MM.1S (cell line): Measurements from ENCODE around the gene E2F3.

Source experiments
- DNase-seq: peaks from one replicate; pipeline ENCODE4 v3.0.0-alpha.2; 2015
- H2AFZ ChIP-seq: fragments of 300-600 bp; sonication (generic); 2 replicates; pipeline ENCODE4 v1.6.0; 2016; ENCODE audit warnings: antibody characterized with exemption, low read length
- H3F3A ChIP-seq: fragments of 300-600 bp; sonication (generic); 2 replicates; pipeline ENCODE4 v1.6.1; 2016; ENCODE audit warnings: mild to moderate bottlenecking, antibody characterized with exemption, low read length, moderate library complexity, mixed read lengths; ENCODE audit not compliant: insufficient read depth
- H3K27ac ChIP-seq: fragments of 300-600 bp; sonication (generic); 2 replicates; pipeline ENCODE4 v1.5.1; 2016; ENCODE audit warnings: mild to moderate bottlenecking, low read length
- H3K27me3 ChIP-seq: fragments of 300-600 bp; sonication (generic); replicated peaks from 2 replicates; pipeline ENCODE4 v1.6.0; 2016; ENCODE audit warnings: low read length; ENCODE audit not compliant: insufficient read depth
- H3K36me3 ChIP-seq: fragments of 300-600 bp; sonication (generic); replicated peaks from 2 replicates; pipeline ENCODE4 v1.6.1; 2016; ENCODE audit warnings: mild to moderate bottlenecking, low read length, mixed read lengths; ENCODE audit not compliant: insufficient read depth
- H3K4me1 ChIP-seq: fragments of 300-600 bp; sonication (generic); 2 replicates; pipeline ENCODE4 v1.6.1; 2016; ENCODE audit warnings: low read length, mixed read lengths
- H3K4me2 ChIP-seq: fragments of 300-600 bp; sonication (generic); 2 replicates; pipeline ENCODE4 v1.6.0; 2016; ENCODE audit warnings: low read depth, low read length
- H3K4me3 ChIP-seq: fragments of 300-600 bp; sonication (generic); 2 replicates; pipeline ENCODE4 v1.5.1; 2016; ENCODE audit warnings: low read length, mixed read lengths
- H3K79me2 ChIP-seq: fragments of 300-600 bp; sonication (generic); 2 replicates; pipeline ENCODE4 v1.6.1; 2016; ENCODE audit warnings: mixed run types, low read length, mixed read lengths
- H3K9ac ChIP-seq: fragments of 300-600 bp; sonication (generic); 2 replicates; pipeline ENCODE4 v1.6.1; 2016; ENCODE audit warnings: low read length, mixed read lengths
- H3K9me2 ChIP-seq: fragments of 300-600 bp; sonication (generic); replicated peaks from 2 replicates; pipeline ENCODE4 v1.6.1; 2016; ENCODE audit warnings: mild to moderate bottlenecking, low read length, mixed read lengths; ENCODE audit not compliant: insufficient read depth
- H3K9me3 ChIP-seq: fragments of 300-600 bp; sonication (generic); replicated peaks from 2 replicates; pipeline ENCODE4 v1.6.1; 2016; ENCODE audit warnings: mild to moderate bottlenecking, low read length, mixed read lengths; ENCODE audit not compliant: insufficient read depth
- H4K20me1 ChIP-seq: fragments of 300-600 bp; sonication (generic); 2 replicates; pipeline ENCODE4 v1.6.1; 2016; ENCODE audit warnings: mild to moderate bottlenecking, low read length, moderate library complexity, mixed read lengths; ENCODE audit not compliant: insufficient read depth
- EZH2 ChIP-seq: fragments of 300-600 bp; sonication (generic); optimal IDR thresholded peaks from 2 replicates; pipeline ENCODE3; 2017; ENCODE audit warnings: low read depth, mild to moderate bottlenecking, antibody characterized with exemption, low read length, mixed read lengths
- EZH2phosphoT487 ChIP-seq: fragments of 300-600 bp; sonication (generic); IDR thresholded peaks from 2 replicates; pipeline ENCODE4 v1.6.1; 2018; ENCODE audit warnings: antibody characterized with exemption, low read length
- TF ChIP-seq, protein P1 (sequence below): fragments of 300-600 bp; sonication (generic); IDR thresholded peaks from 2 replicates; pipeline ENCODE4 v1.5.1; 2016; ENCODE audit warnings: antibody characterized with exemption, low read length, mixed read lengths

E2F3 gene

DNA sequence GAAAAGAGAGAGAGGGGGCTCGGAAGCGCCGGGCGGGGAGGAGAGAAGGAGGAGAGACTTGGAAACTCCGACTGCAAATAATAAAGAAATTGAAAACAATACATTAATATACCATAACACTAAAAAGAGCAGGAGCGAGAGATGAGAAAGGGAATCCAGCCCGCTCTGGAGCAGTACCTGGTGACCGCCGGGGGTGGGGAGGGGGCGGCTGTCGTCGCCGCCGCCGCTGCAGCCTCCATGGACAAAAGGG lies 338 bp downstream of the E2F3 start:
- H3K4me3 ChIP-seq: peak overlapping the region; percentile 83
- no peaks in the 10 kb centered on the region for H4K20me1 ChIP-seq
- TF ChIP-seq EZH2: no peak
- TF ChIP-seq, protein P1, sequence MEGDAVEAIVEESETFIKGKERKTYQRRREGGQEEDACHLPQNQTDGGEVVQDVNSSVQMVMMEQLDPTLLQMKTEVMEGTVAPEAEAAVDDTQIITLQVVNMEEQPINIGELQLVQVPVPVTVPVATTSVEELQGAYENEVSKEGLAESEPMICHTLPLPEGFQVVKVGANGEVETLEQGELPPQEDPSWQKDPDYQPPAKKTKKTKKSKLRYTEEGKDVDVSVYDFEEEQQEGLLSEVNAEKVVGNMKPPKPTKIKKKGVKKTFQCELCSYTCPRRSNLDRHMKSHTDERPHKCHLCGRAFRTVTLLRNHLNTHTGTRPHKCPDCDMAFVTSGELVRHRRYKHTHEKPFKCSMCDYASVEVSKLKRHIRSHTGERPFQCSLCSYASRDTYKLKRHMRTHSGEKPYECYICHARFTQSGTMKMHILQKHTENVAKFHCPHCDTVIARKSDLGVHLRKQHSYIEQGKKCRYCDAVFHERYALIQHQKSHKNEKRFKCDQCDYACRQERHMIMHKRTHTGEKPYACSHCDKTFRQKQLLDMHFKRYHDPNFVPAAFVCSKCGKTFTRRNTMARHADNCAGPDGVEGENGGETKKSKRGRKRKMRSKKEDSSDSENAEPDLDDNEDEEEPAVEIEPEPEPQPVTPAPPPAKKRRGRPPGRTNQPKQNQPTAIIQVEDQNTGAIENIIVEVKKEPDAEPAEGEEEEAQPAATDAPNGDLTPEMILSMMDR: no peak
- no peak for TF ChIP-seq EZH2phosphoT487
- no peaks in the 10 kb centered on the region for H3K36me3 ChIP-seq
- H3K27ac ChIP-seq: peak overlapping the region; percentile 94
- peaks cover 47% of the 10 kb centered on the region for H3K79me2 ChIP-seq
- peak overlapping the region; percentile 95 for H3K9ac ChIP-seq
- peak overlapping the region; percentile 72 for H2AFZ ChIP-seq
- peaks cover 13% of the 10 kb centered on the region for H3K4me1 ChIP-seq
- H3K9me3 ChIP-seq: no peaks in the 10 kb centered on the region
- H3K4me2 ChIP-seq: peak overlapping the region; percentile 74; the same call in 1 of the 2 replicates
- no peaks in the 10 kb centered on the region for H3K27me3 ChIP-seq
- H3K9me2 ChIP-seq: no peaks in the 10 kb centered on the region
- H3F3A ChIP-seq: peaks cover 22% of the 10 kb centered on the region
- DNase-seq: no peak

DNA sequence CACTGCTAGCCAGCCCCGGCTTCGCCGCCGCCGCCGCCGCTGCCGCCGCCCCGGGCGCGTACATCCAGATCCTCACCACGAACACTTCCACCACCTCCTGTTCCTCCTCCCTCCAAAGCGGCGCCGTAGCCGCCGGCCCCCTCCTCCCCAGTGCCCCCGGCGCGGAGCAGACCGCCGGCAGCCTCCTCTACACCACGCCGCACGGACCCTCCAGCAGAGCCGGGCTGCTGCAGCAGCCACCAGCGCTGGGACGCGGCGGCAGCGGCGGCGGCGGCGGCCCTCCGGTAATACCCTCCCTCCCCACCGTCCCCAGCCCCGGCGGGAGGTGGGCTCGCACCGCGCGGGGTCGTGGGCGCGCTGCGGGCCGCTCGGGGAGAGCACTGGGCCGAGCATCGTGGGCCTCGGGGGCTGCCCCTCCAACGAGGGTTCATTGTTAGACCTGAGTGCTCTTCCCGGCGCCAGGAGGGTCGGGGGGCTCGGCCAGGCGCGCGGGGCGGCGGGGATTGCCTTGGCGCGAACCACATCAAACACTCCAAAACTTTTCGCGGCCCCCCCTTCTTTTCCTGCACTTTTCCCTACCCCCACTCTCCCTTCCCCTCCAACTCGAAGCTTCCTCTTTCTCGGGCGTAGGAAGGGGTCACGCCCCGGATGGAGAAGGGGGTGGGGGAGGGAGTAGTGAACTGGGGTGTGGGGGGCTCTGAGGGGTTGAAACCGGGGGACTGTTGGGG lies 827 bp downstream of the E2F3 start:
- Histone ChIP-seq H3K79me2 (peaks cover 52% of the 10 kb centered on the region), H3K4me2 (peak overlapping the region; percentile 74; the same call in 1 of the 2 replicates), H3K9ac (peak overlapping the region; percentile 95), H3K27ac (peak overlapping the region; percentile 94), H3K9me3 (no peaks in the 10 kb centered on the region), H3K4me3 (peak overlapping the region; percentile 83), H3K27me3 (no peaks in the 10 kb centered on the region), H4K20me1 (no peaks in the 10 kb centered on the region), H3F3A (peaks cover 26% of the 10 kb centered on the region), H3K9me2 (no peaks in the 10 kb centered on the region), H3K4me1 (peaks cover 18% of the 10 kb centered on the region), H2AFZ (peak overlapping the region; percentile 72), H3K36me3 (no peaks in the 10 kb centered on the region)
- TF ChIP-seq EZH2phosphoT487 (no peak), EZH2 (no peak)
- peak; percentile 30 for DNase-seq

DNA sequence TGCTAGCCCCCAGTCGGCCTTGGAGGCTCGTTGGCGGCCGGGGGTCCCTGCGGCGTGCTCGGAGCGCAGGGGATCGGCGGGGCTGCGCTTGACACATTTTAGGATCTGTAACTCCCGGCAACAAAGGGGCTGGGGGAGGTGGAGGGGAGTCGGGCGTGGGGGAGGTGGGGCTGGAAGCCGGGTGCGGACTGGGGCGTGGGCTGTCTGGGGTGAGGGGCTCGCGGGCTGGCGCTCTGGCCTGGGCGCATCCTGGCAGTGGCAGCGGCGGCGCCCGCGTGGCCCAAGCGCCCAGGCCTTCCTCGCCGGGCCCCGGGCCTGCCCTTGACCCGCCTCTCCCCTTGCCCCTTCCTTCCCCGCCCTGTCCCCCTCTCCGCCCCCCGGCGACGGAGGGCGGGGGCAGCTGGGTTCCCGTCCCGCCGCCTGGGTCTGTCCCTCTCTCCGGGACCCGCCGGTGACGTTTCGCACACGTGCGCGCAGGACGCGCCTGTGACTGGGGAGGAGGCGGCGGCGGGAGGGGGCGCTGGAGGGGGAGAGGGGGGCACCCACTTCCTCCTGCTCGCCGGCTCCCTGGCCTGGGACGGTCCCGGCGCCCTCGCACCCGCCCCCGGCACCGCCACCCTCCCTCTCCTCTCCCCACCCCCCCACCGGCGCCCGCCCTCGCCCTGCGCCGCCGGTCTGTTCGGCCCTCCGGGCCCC lies 1.5 kb downstream of the E2F3 start:
- Histone ChIP-seq H4K20me1 (no peaks in the 10 kb centered on the region), H3K27ac (peak overlapping the region; percentile 94), H3K9me3 (no peaks in the 10 kb centered on the region), H3K79me2 (peaks cover 59% of the 10 kb centered on the region), H2AFZ (peak overlapping the region; percentile 72; the same call in 1 of the 2 replicates), H3K4me1 (peaks cover 25% of the 10 kb centered on the region), H3K9ac (peak overlapping the region; percentile 95), H3K4me2 (peak overlapping the region; percentile 74; the same call in 1 of the 2 replicates), H3K27me3 (no peaks in the 10 kb centered on the region), H3F3A (peaks cover 34% of the 10 kb centered on the region), H3K4me3 (peak overlapping the region; percentile 83), H3K36me3 (no peaks in the 10 kb centered on the region), H3K9me2 (no peaks in the 10 kb centered on the region)
- peak; percentile 92 for DNase-seq
- TF ChIP-seq EZH2 (no peak), EZH2phosphoT487 (no peak)
- TF ChIP-seq, protein P1: no peak
